Measurements from ENCODE around the gene HIPK4. TPM values are rescaled to one million over a fixed set of nuclear protein-coding genes. Genes with fewer than 3 reads are reported as not detected.

Gene HIPK4
- polyA plus RNA-seq, 2 of the 4 experiments (the other 2 are of a cell fraction): 0.18 to 0.25 TPM

- DNase-seq (ENCODE audit: low read depth in 1 of 2, low spot score in 1 of 2): peak; percentile 83 to 89
- peaks cover 8% of the 10 kb centered on the region for H3K4me1 ChIP-seq
- 5% methylated on average over 17 of the region's 17 CpGs for WGBS (ENCODE audit: missing lambda C conversion rate)
- peak overlapping the region; percentile 80 for H3K4me3 ChIP-seq
- FAIRE-seq: no peak
- peak in 1 of 2 experiments; percentile 21; a peak in 2 of 6 replicates for ATAC-seq
- CTCF ChIA-PET: interaction anchor here (1.1 to 3.8 kb wide), 4 partner anchors 13 to 44 kb away, joined by 3 to 24 read pairs (median 5); no protein-coding TSS in a partner anchor
- peak overlapping the region; percentile 74 to 81 for H3K27ac ChIP-seq
- H3K9me3 ChIP-seq: no peaks in the 10 kb centered on the region
- TF ChIP-seq CEBPB (IDR thresholded peaks at IDR 0.05) (0 out of 4 replicates have a peak, but pooled peaks of 1 of the 2 experiments have one; percentile 71), PHF8 (IDR thresholded peaks at IDR 0.05; ENCODE audit: borderline replicate concordance, low read depth) (no peak), EP300 (IDR thresholded peaks at IDR 0.05) (no peak), CBX2 (IDR thresholded peaks at IDR 0.05; ENCODE audit: borderline replicate concordance, low read depth) (no peak), RFX5 (IDR thresholded peaks at IDR 0.05) (no peak), FOSL2 (IDR thresholded peaks at IDR 0.05) (no peak), FOSL2 (CRISPR knock-in tag; IDR thresholded peaks at IDR 0.05) (peak; percentile 57), MAZ (IDR thresholded peaks at IDR 0.05; ENCODE audit: borderline replicate concordance, low read depth, low read length) (no peak), CHD2 (IDR thresholded peaks at IDR 0.05; ENCODE audit: low read length, partially characterized antibody) (no peak), ZFP36 (IDR thresholded peaks at IDR 0.05; ENCODE audit: borderline replicate concordance, partially characterized antibody) (no peak), HOXB13 (CRISPR knock-in tag; IDR thresholded peaks at IDR 0.05; ENCODE audit: low read depth) (no peak), ATOH8 (CRISPR knock-in tag; IDR thresholded peaks at IDR 0.05; ENCODE audit: low read depth) (no peak), FOSB (CRISPR knock-in tag; IDR thresholded peaks at IDR 0.05) (no peak), MYC (IDR thresholded peaks at IDR 0.05; ENCODE audit: borderline replicate concordance, low read length) (no peak), ZC3H11A (IDR thresholded peaks at IDR 0.05) (no peak), ESRRA (IDR thresholded peaks at IDR 0.05; ENCODE audit: borderline replicate concordance, low read length) (no peak), PBX3 (IDR thresholded peaks at IDR 0.05) (no peak), RCOR1 (IDR thresholded peaks at IDR 0.05; ENCODE audit: low read depth, low read length) (no peak), HOXA7 (CRISPR knock-in tag; IDR thresholded peaks at IDR 0.05) (0 out of 2 replicates have a peak, but pooled peaks have one; percentile 44)
- TF ChIP-seq, protein P1, sequence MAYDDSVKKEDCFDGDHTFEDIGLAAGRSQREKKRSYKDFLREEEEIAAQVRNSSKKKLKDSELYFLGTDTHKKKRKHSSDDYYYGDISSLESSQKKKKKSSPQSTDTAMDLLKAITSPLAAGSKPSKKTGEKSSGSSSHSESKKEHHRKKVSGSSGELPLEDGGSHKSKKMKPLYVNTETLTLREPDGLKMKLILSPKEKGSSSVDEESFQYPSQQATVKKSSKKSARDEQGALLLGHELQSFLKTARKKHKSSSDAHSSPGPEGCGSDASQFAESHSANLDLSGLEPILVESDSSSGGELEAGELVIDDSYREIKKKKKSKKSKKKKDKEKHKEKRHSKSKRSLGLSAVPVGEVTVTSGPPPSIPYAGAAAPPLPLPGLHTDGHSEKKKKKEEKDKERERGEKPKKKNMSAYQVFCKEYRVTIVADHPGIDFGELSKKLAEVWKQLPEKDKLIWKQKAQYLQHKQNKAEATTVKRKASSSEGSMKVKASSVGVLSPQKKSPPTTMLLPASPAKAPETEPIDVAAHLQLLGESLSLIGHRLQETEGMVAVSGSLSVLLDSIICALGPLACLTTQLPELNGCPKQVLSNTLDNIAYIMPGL (CRISPR knock-in tag; IDR thresholded peaks at IDR 0.05; ENCODE audit: borderline replicate concordance): no peak
- TF ChIP-seq, protein P2, sequence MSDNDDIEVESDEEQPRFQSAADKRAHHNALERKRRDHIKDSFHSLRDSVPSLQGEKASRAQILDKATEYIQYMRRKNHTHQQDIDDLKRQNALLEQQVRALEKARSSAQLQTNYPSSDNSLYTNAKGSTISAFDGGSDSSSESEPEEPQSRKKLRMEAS (IDR thresholded peaks at IDR 0.05): no peak
- POLR2A ChIA-PET: interaction anchor here (0.8 to 1.8 kb wide), 13 partner anchors 12 to 516 kb away, joined by 3 to 19 read pairs (median 7); partner anchors contain the start of genes BLVRB and SERTAD1
- peak overlapping the region; percentile 77 for H3K4me2 ChIP-seq
These were observed 40.9 kb downstream of the HIPK4 start for GRCh38 chr19:40348961-40349507.
